GM18951 (cell line): Measurements from ENCODE around the gene ACSM4.

ENCODE experiments used
- POLR2A ChIP-seq: IDR thresholded peaks from 4 replicates; pipeline ENCODE4 v1.6.1; 2011; ENCODE audit warnings: mild to moderate bottlenecking; ENCODE audit not compliant: insufficient read length, insufficient read depth; ENCODE audit errors: extremely low read depth
- in situ Hi-C: fragments of 300-500 bp; cut with MboI; formaldehyde crosslinking; loops from one replicate; pipeline ENCODE4 v1.12.0; 2022; ENCODE audit warnings: low sequenced_read_pairs, mixed read lengths, inconsistent platforms; ENCODE audit not compliant: unreplicated experiment

Gene ACSM4

GRCh38 chr12:7354529-7354928 is 50.7 kb downstream of the ACSM4 start:
- in situ Hi-C loops = no loop called here
- no peak for TF ChIP-seq POLR2A

GRCh38 chr12:7361265-7361664 is 57.4 kb downstream of the ACSM4 start:
- TF ChIP-seq POLR2A = no peak
- in situ Hi-C loops = no loop called here

- TF ChIP-seq POLR2A = no peak
- in situ Hi-C loops = no loop called here
Observed at GRCh38 chr12:7362734-7363133, 58.9 kb downstream of the ACSM4 start.

GRCh38 chr12:7369274-7369729 is 65.4 kb downstream of the ACSM4 start:
- in situ Hi-C loops = no loop called here
- TF ChIP-seq POLR2A = no peak

- in situ Hi-C loops = no loop called here
- no peak for TF ChIP-seq POLR2A
Observed at GRCh38 chr12:7373226-7373625, 69.4 kb downstream of the ACSM4 start.

- in situ Hi-C loops = no loop called here
Observed at GRCh38 chr12:7374423-7375144, 70.7 kb downstream of the ACSM4 start.

GRCh38 chr12:7375145-7375543 is 71.3 kb downstream of the ACSM4 start:
- in situ Hi-C loops = no loop called here
- TF ChIP-seq POLR2A = no peak

More at GRCh38 chr12:7374423-7375144, 70.7 kb downstream of the ACSM4 start:
- no peak for TF ChIP-seq POLR2A

- in situ Hi-C loops = no loop called here
- TF ChIP-seq POLR2A = no peak
Observed at GRCh38 chr12:7376196-7376595, 72.3 kb downstream of the ACSM4 start.
